ENCODE data around the gene SECISBP2. TPM values are rescaled to one million over a fixed set of nuclear protein-coding genes. Genes with fewer than 3 reads are reported as not detected.
A peak's percentile ranks its signal among the peaks of the same experiment; 100 is the strongest.
"Not testable (repeated sequence)": the region's sequence is repeated elsewhere in the genome, so short reads cannot be mapped to it uniquely, and the experiment has no call there.

The SECISBP2 gene
- total RNA-seq, 1 donor, result 30.8 TPM

DNA sequence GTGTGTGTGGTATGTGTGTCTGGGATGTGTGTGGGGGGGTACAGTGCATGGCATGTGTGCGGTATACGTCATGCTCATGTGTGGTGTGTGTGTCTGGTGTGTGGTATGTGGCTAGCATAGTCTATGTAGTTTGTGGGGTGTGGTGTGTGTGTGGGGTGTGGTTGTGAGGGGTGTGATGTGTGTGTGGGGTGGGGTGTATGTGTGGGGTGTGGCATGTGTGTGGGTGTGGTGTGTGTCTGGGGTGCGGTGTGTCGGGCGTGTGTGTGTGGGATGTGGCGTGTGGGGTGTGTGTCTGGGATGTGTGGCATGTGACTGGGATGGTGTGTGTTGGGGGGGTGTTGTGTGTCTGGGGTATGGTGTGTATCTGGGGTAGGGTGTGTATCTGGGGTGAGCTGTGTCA lies 52.3 kb downstream of the SECISBP2 start:
- H4K20me1 ChIP-seq (ENCODE audit: insufficient read depth, low read length), result no peaks in the 10 kb centered on the region
- no peaks in the 10 kb centered on the region for H3K36me3 ChIP-seq (ENCODE audit: insufficient read depth, low read length)
- no peak overlapping the region for H3K4me2 ChIP-seq (ENCODE audit: insufficient read depth, low read length)
- peak; percentile 22 for DNase-seq (ENCODE audit: insufficient read length, low spot score, missing footprints)
- H3K9me3 ChIP-seq (ENCODE audit: low read depth, low read length), result no peaks in the 10 kb centered on the region
- TF ChIP-seq, protein P1, sequence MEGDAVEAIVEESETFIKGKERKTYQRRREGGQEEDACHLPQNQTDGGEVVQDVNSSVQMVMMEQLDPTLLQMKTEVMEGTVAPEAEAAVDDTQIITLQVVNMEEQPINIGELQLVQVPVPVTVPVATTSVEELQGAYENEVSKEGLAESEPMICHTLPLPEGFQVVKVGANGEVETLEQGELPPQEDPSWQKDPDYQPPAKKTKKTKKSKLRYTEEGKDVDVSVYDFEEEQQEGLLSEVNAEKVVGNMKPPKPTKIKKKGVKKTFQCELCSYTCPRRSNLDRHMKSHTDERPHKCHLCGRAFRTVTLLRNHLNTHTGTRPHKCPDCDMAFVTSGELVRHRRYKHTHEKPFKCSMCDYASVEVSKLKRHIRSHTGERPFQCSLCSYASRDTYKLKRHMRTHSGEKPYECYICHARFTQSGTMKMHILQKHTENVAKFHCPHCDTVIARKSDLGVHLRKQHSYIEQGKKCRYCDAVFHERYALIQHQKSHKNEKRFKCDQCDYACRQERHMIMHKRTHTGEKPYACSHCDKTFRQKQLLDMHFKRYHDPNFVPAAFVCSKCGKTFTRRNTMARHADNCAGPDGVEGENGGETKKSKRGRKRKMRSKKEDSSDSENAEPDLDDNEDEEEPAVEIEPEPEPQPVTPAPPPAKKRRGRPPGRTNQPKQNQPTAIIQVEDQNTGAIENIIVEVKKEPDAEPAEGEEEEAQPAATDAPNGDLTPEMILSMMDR (IDR thresholded peaks at IDR 0.05; ENCODE audit: extremely low read depth, low read depth, low read length), result no peak
- H3K4me3 ChIP-seq (ENCODE audit: insufficient read depth, low read length), result no peak overlapping the region
- no peaks in the 10 kb centered on the region for H3K4me1 ChIP-seq (ENCODE audit: insufficient read depth, low read length)
- H3K79me2 ChIP-seq (ENCODE audit: insufficient read depth, low read length), result no peaks in the 10 kb centered on the region
- no peaks in the 10 kb centered on the region for H3K27me3 ChIP-seq (ENCODE audit: insufficient read depth, low read length)
- no peak overlapping the region for H3K27ac ChIP-seq (ENCODE audit: low read depth, low read length)
- H2AFZ ChIP-seq (ENCODE audit: low read length), result no peak overlapping the region

DNA sequence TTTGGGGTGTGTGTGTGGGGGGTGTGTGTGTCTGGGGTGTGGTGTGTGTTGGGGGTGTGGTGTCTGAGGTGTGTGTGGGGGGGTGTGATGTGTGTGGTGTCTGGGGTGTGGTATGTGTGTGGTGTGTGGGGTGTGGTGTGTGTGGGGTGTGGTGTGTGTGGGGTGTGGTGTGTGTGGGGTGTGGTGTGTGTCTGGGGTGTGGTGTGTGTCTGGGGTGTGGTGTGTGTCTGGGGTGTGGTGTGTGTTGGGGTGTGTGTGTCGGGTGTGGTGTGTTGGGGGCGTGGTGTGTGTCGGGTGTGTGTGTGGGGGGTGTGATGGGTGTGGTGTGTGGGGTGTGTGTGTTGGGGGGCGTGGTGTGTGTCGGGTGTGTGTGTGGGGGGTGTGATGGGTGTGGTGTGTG lies 53.5 kb downstream of the SECISBP2 start:
- H3K4me1 ChIP-seq (ENCODE audit: insufficient read depth, low read length); H3K36me3 ChIP-seq (ENCODE audit: insufficient read depth, low read length); H3K79me2 ChIP-seq (ENCODE audit: insufficient read depth, low read length); H3K4me2 ChIP-seq (ENCODE audit: insufficient read depth, low read length); H4K20me1 ChIP-seq (ENCODE audit: insufficient read depth, low read length); H3K4me3 ChIP-seq (ENCODE audit: insufficient read depth, low read length); H2AFZ ChIP-seq (ENCODE audit: low read length); H3K9me3 ChIP-seq (ENCODE audit: low read depth, low read length); H3K27me3 ChIP-seq (ENCODE audit: insufficient read depth, low read length); H3K27ac ChIP-seq (ENCODE audit: low read depth, low read length): not testable (repeated sequence)
- DNase-seq (ENCODE audit: insufficient read length, low spot score, missing footprints), result peak; percentile 14

DNA sequence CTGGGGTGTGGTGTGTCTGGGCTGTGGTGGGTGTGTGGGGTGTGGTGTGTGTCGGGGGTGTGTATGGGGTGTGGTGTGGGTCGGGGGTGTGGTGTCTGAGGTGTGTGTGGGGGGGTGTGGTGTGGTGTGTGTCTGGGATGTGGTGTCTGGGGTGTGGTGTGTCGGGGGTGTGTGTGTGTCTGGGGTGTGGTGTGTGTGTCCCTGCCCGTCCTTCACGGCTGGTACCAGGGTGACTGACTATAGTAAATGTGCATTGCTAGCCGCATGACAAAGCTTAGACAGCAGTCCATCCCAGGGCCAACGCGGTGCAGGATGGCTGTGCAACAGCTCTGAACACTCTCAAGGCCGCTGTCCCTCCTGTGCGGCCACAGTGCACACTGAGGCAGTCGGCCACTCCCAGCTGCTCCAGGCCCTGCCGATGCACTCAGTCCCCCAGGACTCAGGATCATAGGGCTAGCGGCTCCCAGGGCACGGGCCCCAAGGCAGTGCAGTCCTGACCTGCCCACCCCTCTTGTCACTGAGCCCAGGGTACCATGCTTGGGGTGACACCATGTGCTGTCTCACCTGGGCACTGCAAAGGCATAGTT lies 54.0 kb downstream of the SECISBP2 start:
- no peak overlapping the region for H2AFZ ChIP-seq (ENCODE audit: low read length)
- TF ChIP-seq, protein P1 (IDR thresholded peaks at IDR 0.05; ENCODE audit: extremely low read depth, low read depth, low read length), result no peak
- no peak overlapping the region for H3K27ac ChIP-seq (ENCODE audit: low read depth, low read length)
- peak; percentile 74 for DNase-seq (ENCODE audit: insufficient read length, low spot score, missing footprints)
- H3K4me3 ChIP-seq (ENCODE audit: insufficient read depth, low read length), result no peak overlapping the region
- H3K4me1 ChIP-seq (ENCODE audit: insufficient read depth, low read length), result no peaks in the 10 kb centered on the region
- no peaks in the 10 kb centered on the region for H3K79me2 ChIP-seq (ENCODE audit: insufficient read depth, low read length)
- no peaks in the 10 kb centered on the region for H3K27me3 ChIP-seq (ENCODE audit: insufficient read depth, low read length)
- H3K36me3 ChIP-seq (ENCODE audit: insufficient read depth, low read length), result no peaks in the 10 kb centered on the region
- H4K20me1 ChIP-seq (ENCODE audit: insufficient read depth, low read length), result no peaks in the 10 kb centered on the region
- H3K4me2 ChIP-seq (ENCODE audit: insufficient read depth, low read length), result no peak overlapping the region
- H3K9me3 ChIP-seq (ENCODE audit: low read depth, low read length), result no peaks in the 10 kb centered on the region

DNA sequence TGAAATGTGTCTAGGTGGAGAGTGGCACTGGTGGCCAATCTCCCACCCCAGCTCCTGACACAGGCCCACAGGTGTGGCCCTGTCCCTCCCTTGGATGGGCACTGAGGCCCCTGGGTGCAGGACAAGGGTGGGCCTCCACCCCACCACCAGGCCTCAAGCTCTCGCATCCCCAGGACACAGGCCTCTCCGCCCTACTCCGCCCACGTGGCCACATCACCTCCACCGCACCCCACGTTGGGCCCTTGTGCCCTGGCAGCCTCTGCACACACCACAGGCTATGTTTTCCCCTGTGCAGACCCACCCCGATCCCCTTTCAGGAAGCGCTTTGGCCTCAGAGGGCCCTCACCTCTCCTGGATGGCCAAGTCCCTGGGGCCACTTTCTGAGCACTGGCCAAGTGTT lies 54.7 kb downstream of the SECISBP2 start:
- H3K4me1 ChIP-seq (ENCODE audit: insufficient read depth, low read length), result no peaks in the 10 kb centered on the region
- TF ChIP-seq, protein P1 (IDR thresholded peaks at IDR 0.05; ENCODE audit: extremely low read depth, low read depth, low read length), result no peak
- no peak overlapping the region for H2AFZ ChIP-seq (ENCODE audit: low read length)
- no peak overlapping the region for H3K4me3 ChIP-seq (ENCODE audit: insufficient read depth, low read length)
- H3K27me3 ChIP-seq (ENCODE audit: insufficient read depth, low read length), result no peaks in the 10 kb centered on the region
- no peak for DNase-seq (ENCODE audit: insufficient read length, low spot score, missing footprints)
- H3K79me2 ChIP-seq (ENCODE audit: insufficient read depth, low read length), result no peaks in the 10 kb centered on the region
- no peak overlapping the region for H3K4me2 ChIP-seq (ENCODE audit: insufficient read depth, low read length)
- no peak overlapping the region for H3K27ac ChIP-seq (ENCODE audit: low read depth, low read length)
- H4K20me1 ChIP-seq (ENCODE audit: insufficient read depth, low read length), result no peaks in the 10 kb centered on the region
- H3K36me3 ChIP-seq (ENCODE audit: insufficient read depth, low read length), result no peaks in the 10 kb centered on the region
- H3K9me3 ChIP-seq (ENCODE audit: low read depth, low read length), result no peaks in the 10 kb centered on the region
